NAMALWA (cell line): Measurements from ENCODE around the gene MAEL.
A peak's percentile ranks its signal among the peaks of the same experiment; 100 is the strongest.

Source experiments
- DNase-seq: peaks from one replicate; pipeline ENCODE4 v3.0.0-alpha.2; 2015; ENCODE audit warnings: low spot score

The MAEL gene

DNA sequence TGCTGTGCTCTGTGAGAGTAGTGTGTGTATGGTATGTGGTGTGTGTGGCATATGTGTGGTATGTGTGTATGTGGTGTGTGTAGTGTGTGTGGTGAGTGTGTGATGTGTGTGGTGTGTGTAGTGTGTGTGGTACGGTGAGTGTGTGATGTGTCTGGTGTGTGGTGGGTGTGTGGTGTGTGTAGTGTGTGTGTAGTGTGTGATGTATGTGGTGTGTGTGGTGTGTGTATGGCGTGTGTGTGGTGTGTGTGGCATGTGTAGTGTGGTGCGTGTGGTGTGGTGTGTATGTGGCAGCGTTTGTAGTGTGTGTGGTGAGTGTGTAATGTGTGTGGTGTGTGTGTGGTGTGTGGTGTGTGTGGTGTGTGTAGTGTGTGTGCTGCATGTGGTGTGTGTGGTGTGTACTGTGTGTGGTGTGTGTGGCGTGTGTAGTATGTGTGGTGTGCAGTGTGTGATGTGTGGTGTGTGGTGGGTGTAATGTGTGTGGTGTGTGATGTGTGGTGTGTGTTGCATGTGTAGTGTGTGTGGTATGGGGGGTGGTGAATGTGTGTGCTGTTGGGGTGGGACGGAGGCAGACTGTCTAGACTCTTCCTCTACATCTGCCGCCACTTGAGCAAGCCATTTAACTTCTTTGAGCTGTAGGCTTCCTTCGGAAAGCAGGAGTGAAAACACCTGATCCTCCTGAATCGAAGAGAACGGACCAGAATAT lies 67.6 kb downstream of the MAEL start:
- DNase-seq, result no peak

DNA sequence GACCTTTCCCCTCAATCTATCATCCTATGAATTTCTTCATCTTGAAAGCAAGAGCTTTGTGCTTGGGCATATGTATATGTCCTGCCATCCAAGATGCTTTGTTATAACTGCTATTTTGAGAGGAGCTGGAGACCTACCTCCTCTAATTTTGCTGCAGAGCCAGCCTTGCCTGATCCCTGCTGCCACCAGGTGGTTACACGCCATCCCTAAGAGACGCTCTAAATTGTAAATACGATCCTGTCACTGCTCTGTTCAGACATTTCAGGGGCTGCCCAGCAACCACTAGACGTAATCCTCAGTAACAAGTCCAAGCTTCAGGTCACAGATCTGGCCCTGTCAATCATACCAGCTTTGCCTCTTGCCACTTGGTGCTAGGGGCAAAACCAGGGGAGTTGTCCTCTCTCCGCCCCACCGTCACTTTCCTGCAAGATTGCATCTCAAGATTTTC lies 68.2 kb downstream of the MAEL start:
- DNase-seq, result peak; percentile 86

DNA sequence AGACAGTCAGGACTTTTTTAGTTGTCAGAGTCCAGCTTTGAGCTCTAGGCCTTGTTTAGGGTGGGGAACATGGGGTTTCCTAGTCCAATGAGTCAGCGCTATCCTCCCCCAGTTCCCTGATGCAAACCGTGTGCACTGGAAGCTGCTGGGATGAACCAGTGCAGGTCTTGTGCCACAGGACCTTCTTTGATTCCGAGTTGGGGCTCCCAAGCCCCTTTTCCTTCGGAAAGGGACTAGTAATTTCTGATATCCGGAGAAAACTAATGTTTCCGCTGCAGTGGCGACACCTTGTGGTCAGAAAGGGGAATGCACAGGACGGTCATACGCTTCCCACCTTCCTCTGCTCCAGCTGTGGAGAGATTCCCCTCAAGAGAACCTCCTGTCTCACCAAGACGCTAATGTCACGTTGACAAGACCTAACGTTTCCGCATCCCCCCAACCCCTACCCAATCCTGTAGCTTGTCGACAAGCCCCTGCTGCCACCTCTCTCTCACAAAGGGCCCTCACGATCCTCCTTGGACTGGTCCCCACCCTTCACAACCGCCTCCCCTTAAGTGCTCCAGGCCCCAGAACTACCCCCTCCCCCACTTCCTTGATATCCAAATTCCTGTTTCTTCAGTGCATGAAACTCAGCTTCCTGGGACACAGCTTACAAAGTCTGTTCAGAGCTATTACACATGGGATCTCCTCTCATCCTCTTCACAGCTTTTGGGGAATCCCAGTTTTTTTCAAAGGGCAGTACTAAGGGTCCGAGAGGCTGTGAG lies 70.1 kb downstream of the MAEL start:
- peak; percentile 88 for DNase-seq

DNA sequence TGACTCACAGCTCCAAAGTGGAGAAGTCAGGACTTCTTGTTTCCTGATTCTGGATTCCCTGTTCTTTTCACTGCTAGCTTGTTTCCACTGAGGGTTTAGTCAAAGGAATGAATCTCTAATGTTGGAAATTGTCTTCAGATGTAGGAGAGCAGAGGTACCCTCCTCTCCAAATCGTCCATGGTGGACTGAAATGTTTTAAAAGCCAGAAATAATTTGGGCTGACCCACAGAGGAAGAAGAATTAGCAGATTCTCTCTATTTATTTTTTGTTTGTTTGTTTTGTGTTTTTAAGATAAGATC lies 70.7 kb downstream of the MAEL start:
- no peak for DNase-seq

DNA sequence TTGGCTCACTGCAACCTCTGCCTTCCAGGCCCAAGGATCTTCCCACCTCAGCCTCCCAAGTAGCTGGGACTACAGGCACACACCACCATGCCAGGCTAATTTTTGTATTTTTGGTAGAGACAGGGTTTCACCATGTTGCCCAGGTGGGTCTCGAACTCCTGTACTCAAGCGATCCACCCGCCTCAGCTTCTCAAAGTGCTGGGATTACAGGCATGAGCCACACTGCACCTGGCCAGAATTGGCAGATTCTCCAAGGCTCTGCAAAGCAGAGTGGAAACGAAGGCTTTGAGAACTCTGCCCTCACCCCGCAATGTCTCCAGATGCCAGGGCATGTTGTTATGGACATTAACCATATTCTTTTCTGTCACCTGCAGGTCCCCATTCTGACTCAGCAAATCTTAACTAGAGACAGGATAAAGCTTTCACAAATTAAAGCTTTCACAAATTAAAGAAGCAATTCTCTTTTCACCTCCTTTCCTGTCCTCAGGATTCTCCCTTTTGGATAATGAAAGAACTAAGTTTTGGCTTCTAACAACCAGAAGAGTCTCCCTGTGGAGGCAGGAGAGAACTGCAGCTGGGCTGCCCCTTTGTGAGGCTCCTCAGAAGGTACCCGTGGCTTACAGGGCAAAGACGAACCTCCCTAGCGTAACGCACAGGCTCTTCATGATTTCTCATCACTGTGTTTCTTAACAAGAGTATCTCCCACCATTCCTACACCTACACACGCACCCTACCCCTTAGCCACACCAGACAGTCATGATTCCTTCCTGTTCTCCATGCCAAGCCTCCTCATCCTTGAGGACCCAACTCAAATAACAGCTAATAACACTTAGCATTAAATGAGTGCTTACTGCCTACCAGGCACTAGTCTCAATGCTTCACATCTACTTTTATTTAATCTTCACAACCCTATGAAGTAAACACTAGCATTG lies 71.3 kb downstream of the MAEL start:
- DNase-seq, result peak; percentile 50

DNA sequence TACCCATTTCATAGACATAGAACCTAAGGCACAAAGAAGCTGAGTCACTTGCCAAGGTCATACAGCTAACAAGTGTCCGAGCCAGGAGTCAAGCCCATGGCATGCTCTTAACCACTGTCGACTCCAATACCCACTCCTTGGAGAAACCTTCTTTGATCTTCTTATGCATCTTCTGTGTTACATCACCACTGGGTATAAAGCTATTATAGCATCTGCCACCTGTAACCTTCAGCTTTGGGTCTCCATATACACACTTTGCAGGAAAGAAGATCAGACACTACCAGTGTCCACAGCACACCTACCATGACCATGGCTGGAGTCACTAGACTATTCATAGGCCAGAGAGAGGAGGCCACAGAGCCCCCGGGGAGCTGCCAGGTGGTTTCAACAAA lies 72.0 kb downstream of the MAEL start:
- DNase-seq, result no peak

DNA sequence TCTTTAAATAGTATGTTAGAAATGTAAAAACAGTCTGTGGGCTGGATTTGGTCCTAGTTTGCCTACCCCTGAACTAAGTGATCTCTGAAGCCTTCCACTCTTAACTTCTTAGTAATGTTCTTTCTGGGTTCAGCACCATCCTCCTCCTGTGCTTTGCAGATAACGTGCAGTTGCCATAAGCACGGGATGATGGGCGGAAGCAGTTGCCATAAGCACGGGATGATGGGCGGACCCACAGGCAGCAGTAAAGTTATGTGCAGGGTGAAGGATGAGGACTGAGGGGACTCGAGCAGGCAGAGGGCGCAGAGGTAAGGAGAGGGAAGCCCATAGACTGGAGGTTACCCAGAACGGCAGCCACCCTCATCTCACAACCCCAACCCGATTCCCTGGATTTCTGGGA lies 75.5 kb downstream of the MAEL start:
- DNase-seq, result no peak

DNA sequence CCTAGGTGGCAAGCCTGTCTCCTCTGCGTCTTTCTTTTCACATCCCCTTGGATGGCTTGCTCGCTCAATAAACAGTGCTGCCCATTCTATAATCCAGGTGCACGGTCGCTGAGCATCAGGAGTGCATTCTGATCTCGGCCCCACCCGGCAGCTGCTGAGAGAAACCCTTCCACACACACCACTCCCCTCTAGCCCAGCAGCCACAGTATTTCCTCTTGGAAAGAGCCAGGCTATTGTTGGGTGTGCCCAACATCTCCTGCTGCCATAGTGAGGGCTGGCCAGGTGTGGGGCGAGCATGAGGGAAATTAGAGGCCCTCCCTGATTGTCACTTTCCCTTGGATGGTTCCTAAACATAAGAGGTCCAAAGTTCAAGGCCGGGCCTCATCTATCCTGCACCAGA lies 76.4 kb downstream of the MAEL start:
- no peak for DNase-seq

DNA sequence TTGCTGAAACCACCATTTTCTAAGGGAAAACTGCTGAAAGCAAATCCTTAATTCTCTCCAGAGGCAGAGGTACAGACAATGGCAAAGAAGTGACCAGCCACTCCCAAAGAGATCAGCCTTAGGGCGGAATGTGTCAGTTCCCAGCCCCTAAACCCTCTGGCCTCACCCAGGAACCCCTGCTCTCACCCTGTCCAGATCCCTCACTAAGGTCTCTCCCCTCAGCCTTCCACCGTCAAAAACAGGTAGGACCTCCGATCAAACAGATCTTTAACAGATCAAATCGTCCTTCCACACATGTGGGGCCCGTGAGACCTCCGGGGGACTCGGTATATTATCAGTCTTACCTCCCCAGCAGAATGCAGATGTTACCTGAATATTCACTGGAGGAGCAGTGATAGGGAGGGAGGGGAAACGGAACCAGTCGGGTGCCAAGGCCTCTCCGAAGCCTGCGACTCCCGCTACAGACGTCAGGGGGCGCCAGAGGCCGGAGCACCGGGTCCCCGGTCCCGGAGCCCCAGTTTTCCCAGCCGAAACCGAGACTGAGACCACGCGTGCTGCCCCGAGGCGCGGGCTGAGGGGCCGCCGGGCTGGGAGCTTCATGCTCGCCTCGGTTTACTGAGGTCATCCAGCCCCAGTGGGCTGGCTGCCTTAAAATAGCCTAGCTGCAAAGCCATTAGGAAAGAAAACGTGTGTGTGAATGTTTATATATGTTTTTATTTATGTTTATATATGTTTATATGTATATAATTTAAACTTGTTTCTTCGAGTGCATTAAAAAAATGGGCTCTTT lies 77.4 kb downstream of the MAEL start:
- DNase-seq, result peak; percentile 90

DNA sequence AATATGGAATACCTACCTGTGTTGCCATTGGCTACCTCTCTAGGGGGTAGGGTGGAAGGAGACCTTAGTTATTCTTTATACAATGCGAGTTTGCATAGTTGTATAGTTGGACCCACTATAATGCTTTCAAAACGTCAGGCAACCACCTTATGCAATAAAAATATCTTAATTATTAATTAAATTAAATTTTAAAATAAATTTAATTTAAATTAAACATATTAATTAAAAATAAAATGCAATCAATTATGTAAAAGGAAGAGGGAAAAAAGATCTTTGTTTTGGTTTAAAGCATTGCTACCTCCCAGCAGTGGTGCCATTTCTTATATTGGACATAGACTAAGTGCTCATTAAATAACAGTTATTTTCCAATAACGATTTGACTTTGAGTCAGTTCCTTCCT lies 78.8 kb downstream of the MAEL start:
- no peak for DNase-seq

DNA sequence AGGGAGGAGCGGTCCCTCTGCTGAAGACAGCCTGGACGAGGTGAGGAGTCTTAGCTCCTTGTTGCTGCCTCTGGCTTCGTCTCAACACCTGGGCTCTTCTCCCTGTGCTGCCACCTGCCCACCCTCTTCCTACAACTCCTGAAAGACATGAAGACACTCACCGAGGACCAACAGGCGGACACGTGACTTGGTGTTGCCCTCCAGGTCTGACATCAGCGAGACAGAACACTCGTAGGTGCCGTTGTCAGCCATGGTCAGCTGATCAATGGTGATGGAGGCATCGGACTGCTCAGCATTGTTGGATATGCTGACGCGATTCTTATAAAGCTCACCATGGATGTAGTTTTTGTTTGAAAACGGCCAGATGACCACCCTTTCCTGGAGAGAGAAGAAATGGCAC lies 79.7 kb downstream of the MAEL start:
- DNase-seq, result no peak

DNA sequence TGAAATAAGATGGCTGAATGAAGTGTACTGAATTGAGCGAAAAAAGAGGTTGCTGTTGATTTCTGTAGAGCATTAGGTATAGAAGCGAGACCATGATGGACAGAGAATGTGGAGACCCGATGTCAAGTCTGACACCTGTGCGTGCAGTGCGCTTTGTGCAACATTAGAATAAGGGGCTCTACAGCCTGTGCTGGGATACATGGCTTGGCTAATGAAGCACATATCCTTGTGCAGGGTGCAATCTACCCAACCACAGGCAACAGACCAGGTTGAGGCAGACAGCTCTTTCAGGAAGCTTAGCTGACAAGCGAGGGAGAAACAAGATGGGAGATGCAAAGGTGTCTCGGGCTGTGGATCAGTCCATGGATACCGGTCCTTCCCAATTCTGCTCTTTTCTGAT lies 82.2 kb downstream of the MAEL start:
- no peak for DNase-seq
